WTC11 (cell line): ENCODE measurements around the gene TMEM38A. TPM values are rescaled to one million over a fixed set of nuclear protein-coding genes. Genes with fewer than 3 reads are reported as not detected.

ENCODE experiments used
- ATAC-seq: fragments of 200-7000 bp; cut with Tn5 transposase; 2 replicates; pipeline ENCODE4 v1.10.0; 2021; ENCODE audit warnings: mild to moderate bottlenecking, moderate library complexity
- CTCF ChIA-PET: fragments of 300-600 bp; sonication (Branson Sonifier 250); formaldehyde crosslinking; loops from one replicate; lab custom pipeline; 2021; ENCODE audit warnings: antibody characterized with exemption; lab: Charles Lee
- POLR2A ChIA-PET: fragments of 350-600 bp; sonication (Branson Sonifier 250); formaldehyde crosslinking; loops from one replicate; lab custom pipeline; 2021; ENCODE audit warnings: antibody characterized with exemption; lab: Charles Lee
- DNase-seq: peaks from one replicate; pipeline ENCODE4 v3.0.0; 2021; ENCODE audit warnings: low spot score
- H3K27ac Mint-ChIP-seq: 2 replicates; pipeline ENCODE4 v1.8.0; 2021; ENCODE audit warnings: mixed read lengths
- H3K27me3 Mint-ChIP-seq: 2 replicates; pipeline ENCODE4 v1.8.0; 2021; ENCODE audit warnings: low read depth, mild to moderate bottlenecking, moderate library complexity, mixed read lengths
- H3K36me3 Mint-ChIP-seq: 2 replicates; pipeline ENCODE4 v1.8.0; 2021; ENCODE audit warnings: mixed read lengths
- H3K4me1 Mint-ChIP-seq: 2 replicates; pipeline ENCODE4 v1.8.0; 2022; ENCODE audit warnings: mixed read lengths
- H3K4me3 Mint-ChIP-seq: 2 replicates; pipeline ENCODE4 v1.8.0; 2021; ENCODE audit warnings: mild to moderate bottlenecking, moderate library complexity, mixed read lengths
- H3K9me3 Mint-ChIP-seq: 2 replicates; pipeline ENCODE4 v1.8.0; 2021; ENCODE audit warnings: mixed read lengths
- E2F4 ChIP-seq: sonication (generic); formaldehyde crosslinking; IDR thresholded peaks from 2 replicates; pipeline ENCODE4 v1.8.1; 2022; ENCODE audit warnings: low read depth, mild to moderate bottlenecking, moderate library complexity, missing genetic modification reagents, borderline replicate concordance
- ESRRA ChIP-seq: sonication (generic); formaldehyde crosslinking; IDR thresholded peaks from 2 replicates; pipeline ENCODE4 v1.8.1; 2022; ENCODE audit warnings: mild to moderate bottlenecking, missing genetic modification reagents, borderline replicate concordance
- FOXK1 ChIP-seq: sonication (generic); formaldehyde crosslinking; IDR thresholded peaks from 2 replicates; pipeline ENCODE4 v1.8.0; 2022; ENCODE audit warnings: mild to moderate bottlenecking, moderate library complexity, missing genetic modification reagents
- GABPB1 ChIP-seq: sonication (generic); formaldehyde crosslinking; IDR thresholded peaks from 2 replicates; pipeline ENCODE4 v1.8.1; 2023; ENCODE audit warnings: mild to moderate bottlenecking, missing genetic modification reagents
- KAT7 ChIP-seq: sonication (generic); formaldehyde crosslinking; IDR thresholded peaks from 2 replicates; pipeline ENCODE4 v1.8.1; 2023; ENCODE audit warnings: missing genetic modification reagents, mild to moderate bottlenecking, borderline replicate concordance
- MXD4 ChIP-seq: fragments of 250-450 bp; sonication (Bioruptor Pico); IDR thresholded peaks from 2 replicates; pipeline ENCODE4 v1.8.0; 2021; ENCODE audit warnings: mild to moderate bottlenecking, moderate library complexity, borderline replicate concordance
- NR2C2 ChIP-seq: sonication (generic); formaldehyde crosslinking; IDR thresholded peaks from 2 replicates; pipeline ENCODE4 v1.8.0; 2022; ENCODE audit warnings: mild to moderate bottlenecking, missing genetic modification reagents
- OVOL2 ChIP-seq: fragments of 250-450 bp; sonication (Bioruptor Pico); IDR thresholded peaks from 2 replicates; pipeline ENCODE4 v1.9.0; 2021; ENCODE audit warnings: mild to moderate bottlenecking, borderline replicate concordance
- PRDM15 ChIP-seq: sonication (generic); formaldehyde crosslinking; IDR thresholded peaks from 2 replicates; pipeline ENCODE4 v1.8.0; 2022; ENCODE audit warnings: missing genetic modification reagents
- SMAD3 ChIP-seq: sonication (generic); formaldehyde crosslinking; IDR thresholded peaks from 2 replicates; pipeline ENCODE4 v1.8.0; 2022; ENCODE audit warnings: missing genetic modification reagents, mild to moderate bottlenecking, borderline replicate concordance
- TCF7 ChIP-seq: sonication (generic); formaldehyde crosslinking; IDR thresholded peaks from 2 replicates; pipeline ENCODE4 v1.8.0; 2022; ENCODE audit warnings: mild to moderate bottlenecking, low read depth, missing genetic modification reagents, moderate library complexity
- ZBTB21 ChIP-seq: sonication (generic); formaldehyde crosslinking; IDR thresholded peaks from 2 replicates; pipeline ENCODE4 v1.8.1; 2023; ENCODE audit warnings: mild to moderate bottlenecking, missing genetic modification reagents, borderline replicate concordance
- ZMAT4 ChIP-seq: fragments of 250-450 bp; sonication (Bioruptor Pico); IDR thresholded peaks from 2 replicates; pipeline ENCODE4 v1.9.0; 2021; ENCODE audit warnings: mild to moderate bottlenecking
- ZNF138 ChIP-seq: sonication (generic); formaldehyde crosslinking; conservative IDR thresholded peaks from 2 replicates; pipeline ENCODE4 v1.8.1; 2022; ENCODE audit warnings: mild to moderate bottlenecking, moderate library complexity, missing genetic modification reagents
- ZNF396 ChIP-seq: fragments of 250-450 bp; sonication (Bioruptor Pico); IDR thresholded peaks from 2 replicates; pipeline ENCODE4 v1.8.0; 2021; ENCODE audit warnings: mild to moderate bottlenecking, moderate library complexity, borderline replicate concordance
- ZNF416 ChIP-seq: fragments of 250-450 bp; sonication (Bioruptor Pico); IDR thresholded peaks from 2 replicates; pipeline ENCODE4 v1.9.0; 2021; ENCODE audit warnings: mild to moderate bottlenecking, inconsistent platforms
- ZNF423 ChIP-seq: fragments of 250-450 bp; sonication (Bioruptor Pico); IDR thresholded peaks from 2 replicates; pipeline ENCODE4 v2.1.2; 2022; ENCODE audit warnings: mild to moderate bottlenecking, moderate library complexity
- ZNF425 ChIP-seq: fragments of 250-450 bp; sonication (Bioruptor Pico); conservative IDR thresholded peaks from 2 replicates; pipeline ENCODE4 v1.9.0; 2021; ENCODE audit warnings: mild to moderate bottlenecking
- ZSCAN18 ChIP-seq: fragments of 250-450 bp; sonication (Bioruptor Pico); IDR thresholded peaks from 2 replicates; pipeline ENCODE4 v2.1.2; 2022; ENCODE audit warnings: mild to moderate bottlenecking, moderate library complexity
- total RNA-seq: library from RNA; stranded (reverse); gene quantifications from 3 replicates; pipeline ENCODE4 v1.2.3, GENCODE V29; 2021

TMEM38A gene
- total RNA-seq, 1 experiment from 2014 or later = 9.5 TPM

- CTCF ChIA-PET = no interaction called here
- ATAC-seq (no peak), DNase-seq (no peak)
- Mint-ChIP-seq H3K27me3 (no peaks in the 10 kb centered on the region), H3K36me3 (peaks cover 6% of the 10 kb centered on the region; the same call in 1 of the 2 replicates), H3K27ac (peak overlapping the region; percentile 76), H3K4me1 (peaks cover 29% of the 10 kb centered on the region), H3K4me3 (peak overlapping the region; percentile 36; the same call in 1 of the 2 replicates), H3K9me3 (no peaks in the 10 kb centered on the region)
- POLR2A ChIA-PET = no interaction called here
- TF ChIP-seq SMAD3 (CRISPR knock-in tag) (no peak), OVOL2 (CRISPR knock-in tag) (no peak), ZNF425 (CRISPR knock-in tag) (no peak), GABPB1 (CRISPR knock-in tag) (no peak), ZNF138 (CRISPR knock-in tag) (no peak), ZSCAN18 (CRISPR knock-in tag) (no peak), ZBTB21 (no peak), ZNF423 (no peak), ZMAT4 (no peak), NR2C2 (CRISPR knock-in tag) (no peak), PRDM15 (CRISPR knock-in tag) (no peak), FOXK1 (no peak), ZNF416 (CRISPR knock-in tag) (no peak)
Measured at GRCh38 chr19:16625163-16625958, 35.6 kb upstream of the TMEM38A start.

- ChIA-PET POLR2A (no interaction called here), CTCF (interaction anchor here (1.1 kb wide), 1 partner anchor 186 kb away, joined by 3 read pairs; no protein-coding TSS in a partner anchor)
- Mint-ChIP-seq H3K27me3 (no peaks in the 10 kb centered on the region), H3K4me1 (peaks cover 29% of the 10 kb centered on the region), H3K4me3 (peak overlapping the region; percentile 90), H3K36me3 (peaks cover 8% of the 10 kb centered on the region; the same call in 1 of the 2 replicates), H3K27ac (peak overlapping the region; percentile 82), H3K9me3 (no peaks in the 10 kb centered on the region)
- TF ChIP-seq ZNF396 (CRISPR knock-in tag) (no peak), MXD4 (CRISPR knock-in tag) (no peak), E2F4 (CRISPR knock-in tag) (no peak), ESRRA (CRISPR knock-in tag) (no peak), KAT7 (CRISPR knock-in tag) (no peak), TCF7 (CRISPR knock-in tag) (no peak)
- no peak for ATAC-seq
- DNase-seq = no peak
Measured at GRCh38 chr19:16626796-16627192, 34.1 kb upstream of the TMEM38A start.
